HG03196 (cell line): ENCODE data around the gene PAX2.

ENCODE experiments used
- ATAC-seq: cut with Tn5 transposase; IDR thresholded peaks from one replicate; pipeline ENCODE4 v1.9.1; 2021; ENCODE audit not compliant: unreplicated experiment

Gene PAX2

GRCh38 chr10:100873146-100873826 is 127.9 kb downstream of the PAX2 start:
- no peak for ATAC-seq

- ATAC-seq = no peak
Observed at GRCh38 chr10:100873827-100874326, 128.5 kb downstream of the PAX2 start.

- no peak for ATAC-seq
Observed at GRCh38 chr10:100874702-100875483, 129.5 kb downstream of the PAX2 start.

GRCh38 chr10:100875484-100876166 is 130.2 kb downstream of the PAX2 start:
- no peak for ATAC-seq

- ATAC-seq = no peak
Observed at GRCh38 chr10:100876585-100877460, 131.4 kb downstream of the PAX2 start.

GRCh38 chr10:100877461-100877850 is 132.1 kb downstream of the PAX2 start:
- no peak for ATAC-seq

GRCh38 chr10:100878291-100878910 is 133.0 kb downstream of the PAX2 start:
- no peak for ATAC-seq
